ENCODE measurements around the gene RAD51B.

- TF ChIP-seq ZNF274 (IDR thresholded peaks at IDR 0.05; ENCODE audit: low read depth, low read length) (no peak), REST (IDR thresholded peaks at IDR 0.05; ENCODE audit: low read depth) (no peak), SP1 (IDR thresholded peaks at IDR 0.05; ENCODE audit: low read depth) (no peak), CTCF (IDR thresholded peaks at IDR 0.05 in 2 of 3, conservative IDR thresholded peaks at IDR 0.05 in 1 of 3; ENCODE audit: borderline replicate concordance in 1 of 3, insufficient read depth in 1 of 3, low read depth in 2 of 3, low read length in 2 of 3) (no peak), ZFX (IDR thresholded peaks at IDR 0.05) (no peak), EZH2 (IDR thresholded peaks at IDR 0.05) (no peak), JUND (IDR thresholded peaks at IDR 0.05) (no peak), POLR2A (IDR thresholded peaks at IDR 0.05; ENCODE audit: borderline replicate concordance, extremely low read depth, insufficient read depth, insufficient read length) (no peak), EZH2phosphoT487 (IDR thresholded peaks at IDR 0.05; ENCODE audit: borderline replicate concordance) (no peak), POLR2AphosphoS5 (IDR thresholded peaks at IDR 0.05; ENCODE audit: low read depth, low read length) (no peak), MAX (IDR thresholded peaks at IDR 0.05) (no peak), ATF3 (IDR thresholded peaks at IDR 0.05) (no peak)
Measured at GRCh38 chr14:68713782-68714181, 894.2 kb downstream of the RAD51B start.

Measured in HCT116 (cell line).